Activated naive CD4-positive, alpha-beta T cell treated with anti-CD3 and anti-CD28 coated beads, Interleukin-2, amount 10 ng/mL, durations not matched to agents 7 days and 5 days (primary cell): ENCODE data around the gene HLA-DPA1.

Experiments
- CTCF ChIA-PET: fragments of 350-600 bp; sonication (Branson Sonifier 250); formaldehyde crosslinking; loops from one replicate; lab custom pipeline; 2021; ENCODE audit warnings: antibody characterized with exemption; lab: Charles Lee
- DNase-seq: peaks from one replicate; pipeline ENCODE4 v3.0.0-alpha.2; 2020
- H3K27ac Mint-ChIP-seq: one replicate; pipeline ENCODE4 v1.8.0; 2021; ENCODE audit warnings: mild to moderate bottlenecking, moderate library complexity, mixed read lengths
- H3K27me3 Mint-ChIP-seq: one replicate; pipeline ENCODE4 v1.8.0; 2021; ENCODE audit warnings: mild to moderate bottlenecking, mixed read lengths
- H3K36me3 Mint-ChIP-seq: one replicate; pipeline ENCODE4 v1.8.0; 2021; ENCODE audit warnings: mixed read lengths
- H3K4me1 Mint-ChIP-seq: one replicate; pipeline ENCODE4 v1.8.0; 2021; ENCODE audit warnings: mixed read lengths
- H3K4me3 Mint-ChIP-seq: one replicate; pipeline ENCODE4 v1.8.0; 2021; ENCODE audit warnings: mild to moderate bottlenecking, moderate library complexity, mixed read lengths
- H3K9me3 Mint-ChIP-seq: one replicate; pipeline ENCODE4 v1.8.0; 2021; ENCODE audit warnings: mixed read lengths

The HLA-DPA1 gene

GRCh38 chr6:33073431-33073871 is at the start of gene HLA-DPA1:
TSS of gene HLA-DPA1 (minus strand) at chr6:33073649.
- Mint-ChIP-seq H3K36me3 (peaks cover 3% of the 10 kb centered on the region), H3K4me1 (peaks cover 39% of the 10 kb centered on the region), H3K4me3 (peak within 1 kb of the TSS; percentile 64), H3K27ac (peak within 1 kb of the TSS; percentile 22), H3K27me3 (peaks cover 52% of the 10 kb centered on the region), H3K9me3 (no peaks in the 10 kb centered on the region)
- CTCF ChIA-PET, result interaction anchor here (1.0 kb wide), 1 partner anchor 272 kb away, joined by 3 read pairs; no protein-coding TSS in a partner anchor
- DNase-seq, result peak; percentile 52

- CTCF ChIA-PET, result interaction anchor here (0.6 to 7.2 kb wide), 13 partner anchors 9 to 147 kb away, joined by 3 to 86 read pairs (median 6); no protein-coding TSS in a partner anchor
- no peak for DNase-seq
- Mint-ChIP-seq H3K27ac (no peak overlapping the region), H3K27me3 (peaks cover 55% of the 10 kb centered on the region), H3K36me3 (peaks cover 1% of the 10 kb centered on the region), H3K4me3 (no peak overlapping the region), H3K4me1 (peaks cover 1% of the 10 kb centered on the region), H3K9me3 (peaks cover 4% of the 10 kb centered on the region)
These were observed 49.7 kb upstream of the HLA-DPA1 start for GRCh38 chr6:33123181-33123580.

GRCh38 chr6:33120001-33120400 is 46.6 kb upstream of the HLA-DPA1 start:
- no peak for DNase-seq
- H3K27me3 Mint-ChIP-seq, result peaks cover 68% of the 10 kb centered on the region
- peaks cover 6% of the 10 kb centered on the region for H3K4me1 Mint-ChIP-seq
- CTCF ChIA-PET, result interaction anchor here (0.8 to 4.6 kb wide), 8 partner anchors 9 to 129 kb away, joined by 3 to 33 read pairs (median 6); no protein-coding TSS in a partner anchor
- H3K4me3 Mint-ChIP-seq, result no peak overlapping the region
- peaks cover 1% of the 10 kb centered on the region for H3K36me3 Mint-ChIP-seq
- H3K9me3 Mint-ChIP-seq, result peaks cover 4% of the 10 kb centered on the region
- no peak overlapping the region for H3K27ac Mint-ChIP-seq

GRCh38 chr6:33118525-33119123 is 45.2 kb upstream of the HLA-DPA1 start:
- no peak for DNase-seq
- Mint-ChIP-seq H3K36me3 (no peaks in the 10 kb centered on the region), H3K4me3 (no peak overlapping the region), H3K4me1 (peaks cover 6% of the 10 kb centered on the region), H3K9me3 (peaks cover under 1% of the 10 kb centered on the region), H3K27ac (no peak overlapping the region), H3K27me3 (peaks cover 68% of the 10 kb centered on the region)
- CTCF ChIA-PET, result interaction anchor here (0.7 to 4.6 kb wide), 4 partner anchors 31 to 318 kb away, joined by 3 to 33 read pairs (median 6); no protein-coding TSS in a partner anchor

GRCh38 chr6:33117811-33118277 is 44.4 kb upstream of the HLA-DPA1 start:
- no peak overlapping the region for H3K4me3 Mint-ChIP-seq
- H3K36me3 Mint-ChIP-seq, result no peaks in the 10 kb centered on the region
- H3K27me3 Mint-ChIP-seq, result peaks cover 72% of the 10 kb centered on the region
- peaks cover 6% of the 10 kb centered on the region for H3K4me1 Mint-ChIP-seq
- H3K27ac Mint-ChIP-seq, result no peak overlapping the region
- no peaks in the 10 kb centered on the region for H3K9me3 Mint-ChIP-seq
- no peak for DNase-seq
- CTCF ChIA-PET, result interaction anchor here (0.9 to 4.6 kb wide), 4 partner anchors 8 to 131 kb away, joined by 3 to 33 read pairs (median 6); no protein-coding TSS in a partner anchor

- Mint-ChIP-seq H3K4me3 (no peak overlapping the region), H3K36me3 (no peaks in the 10 kb centered on the region), H3K27ac (no peak overlapping the region), H3K4me1 (peaks cover 6% of the 10 kb centered on the region), H3K27me3 (peaks cover 74% of the 10 kb centered on the region), H3K9me3 (no peaks in the 10 kb centered on the region)
- CTCF ChIA-PET, result interaction anchor here (0.9 to 1.5 kb wide), 4 partner anchors 8 to 132 kb away, joined by 3 to 9 read pairs (median 4); no protein-coding TSS in a partner anchor
- no peak for DNase-seq
These were observed 43.6 kb upstream of the HLA-DPA1 start for GRCh38 chr6:33116841-33117711.

- Mint-ChIP-seq H3K27me3 (peaks cover 74% of the 10 kb centered on the region), H3K4me1 (peaks cover 6% of the 10 kb centered on the region), H3K27ac (no peak overlapping the region), H3K4me3 (no peak overlapping the region), H3K9me3 (no peaks in the 10 kb centered on the region), H3K36me3 (no peaks in the 10 kb centered on the region)
- CTCF ChIA-PET, result interaction anchor here (1.1 to 1.5 kb wide), 3 partner anchors 9 to 133 kb away, joined by 4 to 9 read pairs (median 4); no protein-coding TSS in a partner anchor
- DNase-seq, result no peak
These were observed 43.0 kb upstream of the HLA-DPA1 start for GRCh38 chr6:33116417-33116816.

- DNase-seq, result no peak
These were observed 41.0 kb upstream of the HLA-DPA1 start for GRCh38 chr6:33114406-33114805.

GRCh38 chr6:33113755-33114154 is 40.3 kb upstream of the HLA-DPA1 start:
- Mint-ChIP-seq H3K9me3 (no peaks in the 10 kb centered on the region), H3K4me1 (peaks cover 6% of the 10 kb centered on the region), H3K4me3 (no peak overlapping the region), H3K27ac (no peak overlapping the region), H3K36me3 (no peaks in the 10 kb centered on the region), H3K27me3 (peaks cover 74% of the 10 kb centered on the region)
- no peak for DNase-seq
- CTCF ChIA-PET, result interaction anchor here (1.2 to 1.3 kb wide), 3 partner anchors 10 to 36 kb away, joined by 3 to 8 read pairs (median 5); no protein-coding TSS in a partner anchor

More at GRCh38 chr6:33114406-33114805, 41.0 kb upstream of the HLA-DPA1 start:
- Mint-ChIP-seq H3K27me3 (peaks cover 72% of the 10 kb centered on the region), H3K27ac (no peak overlapping the region), H3K4me3 (no peak overlapping the region), H3K9me3 (no peaks in the 10 kb centered on the region), H3K36me3 (no peaks in the 10 kb centered on the region), H3K4me1 (peaks cover 6% of the 10 kb centered on the region)
- CTCF ChIA-PET, result interaction anchor here (1.2 to 1.3 kb wide), 3 partner anchors 9 to 35 kb away, joined by 3 to 8 read pairs (median 5); no protein-coding TSS in a partner anchor

GRCh38 chr6:33112148-33112547 is 38.7 kb upstream of the HLA-DPA1 start:
- no peak for DNase-seq
- H3K27ac Mint-ChIP-seq, result no peak overlapping the region
- no peaks in the 10 kb centered on the region for H3K36me3 Mint-ChIP-seq
- CTCF ChIA-PET, result interaction anchor here (0.8 to 1.7 kb wide), 3 partner anchors 12 to 136 kb away, joined by 3 to 6 read pairs (median 6); no protein-coding TSS in a partner anchor
- peaks cover 6% of the 10 kb centered on the region for H3K4me1 Mint-ChIP-seq
- H3K9me3 Mint-ChIP-seq, result no peaks in the 10 kb centered on the region
- no peak overlapping the region for H3K4me3 Mint-ChIP-seq
- H3K27me3 Mint-ChIP-seq, result peaks cover 78% of the 10 kb centered on the region

GRCh38 chr6:33108307-33108706 is 34.9 kb upstream of the HLA-DPA1 start:
- no peak for DNase-seq
- no peaks in the 10 kb centered on the region for H3K36me3 Mint-ChIP-seq
- no peak overlapping the region for H3K4me3 Mint-ChIP-seq
- H3K4me1 Mint-ChIP-seq, result no peaks in the 10 kb centered on the region
- no peak overlapping the region for H3K27ac Mint-ChIP-seq
- CTCF ChIA-PET, result no interaction called here
- peaks cover 69% of the 10 kb centered on the region for H3K27me3 Mint-ChIP-seq
- H3K9me3 Mint-ChIP-seq, result no peaks in the 10 kb centered on the region

- no peaks in the 10 kb centered on the region for H3K36me3 Mint-ChIP-seq
- no peak overlapping the region for H3K4me3 Mint-ChIP-seq
- H3K4me1 Mint-ChIP-seq, result no peaks in the 10 kb centered on the region
- no peaks in the 10 kb centered on the region for H3K9me3 Mint-ChIP-seq
- CTCF ChIA-PET, result interaction anchor here (1.2 kb wide), 1 partner anchor 16 kb away, joined by 3 read pairs; no protein-coding TSS in a partner anchor
- DNase-seq, result no peak
- peaks cover 63% of the 10 kb centered on the region for H3K27me3 Mint-ChIP-seq
- H3K27ac Mint-ChIP-seq, result no peak overlapping the region
These were observed 34.2 kb upstream of the HLA-DPA1 start for GRCh38 chr6:33107641-33108040.

GRCh38 chr6:33105916-33106871 is 32.7 kb upstream of the HLA-DPA1 start:
- DNase-seq, result no peak
- CTCF ChIA-PET, result no interaction called here
- H3K4me3 Mint-ChIP-seq, result no peak overlapping the region
- H3K4me1 Mint-ChIP-seq, result no peaks in the 10 kb centered on the region
- no peaks in the 10 kb centered on the region for H3K36me3 Mint-ChIP-seq
- peaks cover 59% of the 10 kb centered on the region for H3K27me3 Mint-ChIP-seq
- no peak overlapping the region for H3K27ac Mint-ChIP-seq
- H3K9me3 Mint-ChIP-seq, result peaks cover 5% of the 10 kb centered on the region
